ENCODE results near the gene ZNF683.
"Not testable (repeated sequence)": the region's sequence is repeated elsewhere in the genome, so short reads cannot be mapped to it uniquely, and the experiment has no call there.

ZNF683 gene

GRCh38 chr1:26372611-26373010 lies at the start of gene ZNF683:
Gene ZNF683 (minus strand): TSS chr1:26372750. CDS start chr1:26368571, 4,179 bp downstream.
- not testable (repeated sequence) for H3K4me3 ChIP-seq (ENCODE audit: low read depth in 1 of 5, low read length in 5 of 5); H3K4me1 ChIP-seq (ENCODE audit: control insufficient read depth in 5 of 5, insufficient read depth in 5 of 5, low read length in 5 of 5); H3K27me3 ChIP-seq (ENCODE audit: control insufficient read depth in 5 of 5, insufficient read depth in 4 of 5, low read length in 5 of 5); H3K9ac ChIP-seq (ENCODE audit: low read length in 5 of 5); H3K27ac ChIP-seq (ENCODE audit: low read depth, low read length); H3K9me3 ChIP-seq (ENCODE audit: control insufficient read depth in 5 of 5, low read length in 5 of 5); H3K36me3 ChIP-seq (ENCODE audit: control insufficient read depth in 5 of 5, insufficient read depth in 5 of 5, low read length in 5 of 5)

- H3K27ac ChIP-seq (ENCODE audit: low read depth, low read length) = no peak overlapping the region
- H3K27me3 ChIP-seq (ENCODE audit: control insufficient read depth in 5 of 5, insufficient read depth in 4 of 5, low read length in 5 of 5) = peaks cover 0 to 4% (median 2%) of the 10 kb centered on the region in 5 donors
- no peaks in the 10 kb centered on the region for H3K36me3 ChIP-seq (ENCODE audit: control insufficient read depth in 5 of 5, insufficient read depth in 5 of 5, low read length in 5 of 5)
- peaks cover 0 to 2% (median 0%) of the 10 kb centered on the region in 5 donors for H3K4me1 ChIP-seq (ENCODE audit: control insufficient read depth in 5 of 5, insufficient read depth in 5 of 5, low read length in 5 of 5)
- H3K9me3 ChIP-seq (ENCODE audit: control insufficient read depth in 5 of 5, low read length in 5 of 5) = no peaks in the 10 kb centered on the region
- H3K9ac ChIP-seq (ENCODE audit: low read length in 5 of 5) = no peak overlapping the region
- no peak overlapping the region for H3K4me3 ChIP-seq (ENCODE audit: low read depth in 1 of 5, low read length in 5 of 5)
Measured at GRCh38 chr1:26419494-26419893, 46.9 kb upstream of the ZNF683 start.

GRCh38 chr1:26418865-26419349 lies 46.4 kb upstream of the ZNF683 start:
- Histone ChIP-seq H3K27me3 (ENCODE audit: control insufficient read depth in 5 of 5, insufficient read depth in 4 of 5, low read length in 5 of 5) (peaks cover 0 to 10% (median 4%) of the 10 kb centered on the region in 5 donors), H3K27ac (ENCODE audit: low read depth, low read length) (no peak overlapping the region), H3K4me3 (ENCODE audit: low read depth in 1 of 5, low read length in 5 of 5) (no peak overlapping the region), H3K9ac (ENCODE audit: low read length in 5 of 5) (no peak overlapping the region), H3K36me3 (ENCODE audit: control insufficient read depth in 5 of 5, insufficient read depth in 5 of 5, low read length in 5 of 5) (no peaks in the 10 kb centered on the region), H3K9me3 (ENCODE audit: control insufficient read depth in 5 of 5, low read length in 5 of 5) (no peaks in the 10 kb centered on the region), H3K4me1 (ENCODE audit: control insufficient read depth in 5 of 5, insufficient read depth in 5 of 5, low read length in 5 of 5) (peaks cover 0 to 2% (median 0%) of the 10 kb centered on the region in 5 donors)

GRCh38 chr1:26417111-26417759 lies 44.7 kb upstream of the ZNF683 start:
- no peak overlapping the region for H3K9ac ChIP-seq (ENCODE audit: low read length in 5 of 5)
- peaks cover 0 to 2% (median 0%) of the 10 kb centered on the region in 5 donors for H3K4me1 ChIP-seq (ENCODE audit: control insufficient read depth in 5 of 5, insufficient read depth in 5 of 5, low read length in 5 of 5)
- H3K9me3 ChIP-seq (ENCODE audit: control insufficient read depth in 5 of 5, low read length in 5 of 5) = no peaks in the 10 kb centered on the region
- H3K36me3 ChIP-seq (ENCODE audit: control insufficient read depth in 5 of 5, insufficient read depth in 5 of 5, low read length in 5 of 5) = no peaks in the 10 kb centered on the region
- peaks cover 13 to 26% (median 17%) of the 10 kb centered on the region in 5 donors for H3K27me3 ChIP-seq (ENCODE audit: control insufficient read depth in 5 of 5, insufficient read depth in 4 of 5, low read length in 5 of 5)
- no peak overlapping the region for H3K27ac ChIP-seq (ENCODE audit: low read depth, low read length)
- H3K4me3 ChIP-seq (ENCODE audit: low read depth in 1 of 5, low read length in 5 of 5) = no peak overlapping the region

- Histone ChIP-seq H3K4me3 (ENCODE audit: low read depth in 1 of 5, low read length in 5 of 5) (no peak overlapping the region), H3K27me3 (ENCODE audit: control insufficient read depth in 5 of 5, insufficient read depth in 4 of 5, low read length in 5 of 5) (peaks cover 33 to 52% (median 39%) of the 10 kb centered on the region in 5 donors)
Measured at GRCh38 chr1:26413031-26413430, 40.5 kb upstream of the ZNF683 start.

GRCh38 chr1:26412180-26412840 lies 39.8 kb upstream of the ZNF683 start:
- Histone ChIP-seq H3K36me3 (ENCODE audit: control insufficient read depth in 5 of 5, insufficient read depth in 5 of 5, low read length in 5 of 5) (no peaks in the 10 kb centered on the region), H3K27me3 (ENCODE audit: control insufficient read depth in 5 of 5, insufficient read depth in 4 of 5, low read length in 5 of 5) (peaks cover 33 to 52% (median 39%) of the 10 kb centered on the region in 5 donors), H3K4me3 (ENCODE audit: low read depth in 1 of 5, low read length in 5 of 5) (no peak overlapping the region), H3K9me3 (ENCODE audit: control insufficient read depth in 5 of 5, low read length in 5 of 5) (no peaks in the 10 kb centered on the region), H3K27ac (ENCODE audit: low read depth, low read length) (no peak overlapping the region), H3K9ac (ENCODE audit: low read length in 5 of 5) (no peak overlapping the region), H3K4me1 (ENCODE audit: control insufficient read depth in 5 of 5, insufficient read depth in 5 of 5, low read length in 5 of 5) (peaks cover 0 to 7% (median 0%) of the 10 kb centered on the region in 5 donors)

More at GRCh38 chr1:26413031-26413430, 40.5 kb upstream of the ZNF683 start:
- no peaks in the 10 kb centered on the region for H3K36me3 ChIP-seq (ENCODE audit: control insufficient read depth in 5 of 5, insufficient read depth in 5 of 5, low read length in 5 of 5)
- no peak overlapping the region for H3K9ac ChIP-seq (ENCODE audit: low read length in 5 of 5)
- no peaks in the 10 kb centered on the region for H3K9me3 ChIP-seq (ENCODE audit: control insufficient read depth in 5 of 5, low read length in 5 of 5)
- H3K4me1 ChIP-seq (ENCODE audit: control insufficient read depth in 5 of 5, insufficient read depth in 5 of 5, low read length in 5 of 5) = peaks cover 0 to 7% (median 0%) of the 10 kb centered on the region in 5 donors
- no peak overlapping the region for H3K27ac ChIP-seq (ENCODE audit: low read depth, low read length)

- H3K36me3 ChIP-seq (ENCODE audit: control insufficient read depth in 5 of 5, insufficient read depth in 5 of 5, low read length in 5 of 5) = no peaks in the 10 kb centered on the region
- no peaks in the 10 kb centered on the region for H3K9me3 ChIP-seq (ENCODE audit: control insufficient read depth in 5 of 5, low read length in 5 of 5)
- H3K27ac ChIP-seq (ENCODE audit: low read depth, low read length) = no peak overlapping the region
- peaks cover 0 to 7% (median 0%) of the 10 kb centered on the region in 5 donors for H3K4me1 ChIP-seq (ENCODE audit: control insufficient read depth in 5 of 5, insufficient read depth in 5 of 5, low read length in 5 of 5)
- no peak overlapping the region for H3K4me3 ChIP-seq (ENCODE audit: low read depth in 1 of 5, low read length in 5 of 5)
- H3K27me3 ChIP-seq (ENCODE audit: control insufficient read depth in 5 of 5, insufficient read depth in 4 of 5, low read length in 5 of 5) = peaks cover 33 to 52% (median 39%) of the 10 kb centered on the region in 5 donors
- no peak overlapping the region for H3K9ac ChIP-seq (ENCODE audit: low read length in 5 of 5)
Measured at GRCh38 chr1:26411624-26412074, 39.1 kb upstream of the ZNF683 start.

- Histone ChIP-seq H3K4me3 (ENCODE audit: low read depth in 1 of 5, low read length in 5 of 5) (no peak within 1 kb of the TSS), H3K9ac (ENCODE audit: low read length in 5 of 5) (no peak within 1 kb of the TSS), H3K4me1 (ENCODE audit: control insufficient read depth in 5 of 5, insufficient read depth in 5 of 5, low read length in 5 of 5) (peaks cover 0 to 7% (median 0%) of the 10 kb centered on the region in 5 donors), H3K27me3 (ENCODE audit: control insufficient read depth in 5 of 5, insufficient read depth in 4 of 5, low read length in 5 of 5) (peaks cover 33 to 52% (median 39%) of the 10 kb centered on the region in 5 donors), H3K27ac (ENCODE audit: low read depth, low read length) (no peak within 1 kb of the TSS), H3K9me3 (ENCODE audit: control insufficient read depth in 5 of 5, low read length in 5 of 5) (no peaks in the 10 kb centered on the region), H3K36me3 (ENCODE audit: control insufficient read depth in 5 of 5, insufficient read depth in 5 of 5, low read length in 5 of 5) (no peaks in the 10 kb centered on the region)
Measured at GRCh38 chr1:26410706-26411623, 38.4 kb upstream of the ZNF683 start, which contains the start of gene LIN28A. Gene LIN28A (plus strand): TSS chr1:26410817. CDS start chr1:26410892, 75 bp downstream.

GRCh38 chr1:26409191-26409807 lies 36.7 kb upstream of the ZNF683 start:
- H3K27ac ChIP-seq (ENCODE audit: low read depth, low read length) = no peak overlapping the region
- H3K4me3 ChIP-seq (ENCODE audit: low read depth in 1 of 5, low read length in 5 of 5) = no peak overlapping the region
- H3K36me3 ChIP-seq (ENCODE audit: control insufficient read depth in 5 of 5, insufficient read depth in 5 of 5, low read length in 5 of 5) = no peaks in the 10 kb centered on the region
- no peak overlapping the region for H3K9ac ChIP-seq (ENCODE audit: low read length in 5 of 5)
- no peaks in the 10 kb centered on the region for H3K9me3 ChIP-seq (ENCODE audit: control insufficient read depth in 5 of 5, low read length in 5 of 5)
- peaks cover 0 to 7% (median 0%) of the 10 kb centered on the region in 5 donors for H3K4me1 ChIP-seq (ENCODE audit: control insufficient read depth in 5 of 5, insufficient read depth in 5 of 5, low read length in 5 of 5)
- peaks cover 33 to 47% (median 39%) of the 10 kb centered on the region in 5 donors for H3K27me3 ChIP-seq (ENCODE audit: control insufficient read depth in 5 of 5, insufficient read depth in 4 of 5, low read length in 5 of 5)

All from subcutaneous abdominal adipose tissue (tissue), 5 donors.